ENCODE results near the gene DYNC1I2. TPM values are rescaled to one million over a fixed set of nuclear protein-coding genes. Genes with fewer than 3 reads are reported as not detected.

DYNC1I2 gene
- total RNA-seq (2012; rRNA removed), result 89.7 and 93.5 TPM in 2 replicates

DNA sequence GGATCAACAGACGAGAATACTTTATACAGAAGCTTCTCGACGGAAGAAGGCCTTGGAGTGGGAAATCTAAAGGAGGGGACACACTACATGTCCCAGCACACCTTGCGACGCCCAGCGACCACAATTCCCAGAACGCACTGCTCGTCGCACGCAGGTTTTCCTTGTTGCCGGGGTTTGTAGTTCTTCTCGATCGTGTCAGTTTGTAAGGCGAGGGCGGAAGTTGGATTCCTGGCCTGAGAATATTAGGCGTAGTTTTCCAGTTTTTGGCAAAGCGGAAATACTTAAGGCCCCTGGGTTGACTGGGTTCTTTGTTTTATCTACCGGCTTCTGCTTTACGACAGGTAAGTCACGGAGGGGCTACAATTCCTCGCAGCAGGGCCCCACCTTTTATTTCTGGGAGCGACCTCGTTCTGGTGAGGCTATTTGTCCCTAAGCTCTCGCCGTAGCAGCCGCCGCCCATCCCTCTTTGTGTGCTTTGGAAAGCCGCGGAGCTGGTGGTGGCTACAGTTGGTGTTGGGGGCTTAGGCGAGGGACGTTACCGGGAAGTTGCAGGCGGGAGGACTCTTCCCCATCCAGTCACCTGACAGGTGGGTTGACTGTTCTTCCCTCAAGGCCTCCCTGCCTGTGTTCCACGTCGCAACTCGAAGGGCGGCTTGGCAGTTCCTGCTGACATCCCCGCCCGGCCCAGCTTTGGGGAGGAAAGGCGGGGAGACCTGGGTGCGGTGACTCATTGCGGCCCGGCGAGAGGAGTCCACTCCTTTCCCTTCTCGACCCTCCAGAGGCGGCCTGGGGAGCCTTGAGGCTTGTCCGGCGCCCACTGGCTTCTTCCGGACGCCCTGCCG, at the start of gene DYNC1I2:
DYNC1I2 (plus strand) TSS at position 183 of the 842 bp plus-strand sequence. CDS start 2,687 bp downstream, outside the sequence.
- peak within 1 kb of the TSS; percentile 88 for H3K4me3 ChIP-seq (ENCODE audit: low read length)
- no peaks in the 10 kb centered on the region for H3K27me3 ChIP-seq (ENCODE audit: control insufficient read depth, insufficient read depth, low read length)
- peak within 1 kb of the TSS; percentile 94 for H3K4me2 ChIP-seq (ENCODE audit: low read length)
- H3K9me3 ChIP-seq (replicated peaks; ENCODE audit: low read length), result no peaks in the 10 kb centered on the region
- peaks cover 17% of the 10 kb centered on the region for H3K36me3 ChIP-seq (ENCODE audit: insufficient read depth, low read length)
- H3K4me1 ChIP-seq (ENCODE audit: control insufficient read depth, insufficient read depth, low read length), result peaks cover 6% of the 10 kb centered on the region
- H3K9ac ChIP-seq (ENCODE audit: low read depth, low read length), result peak within 1 kb of the TSS; percentile 98

DNA sequence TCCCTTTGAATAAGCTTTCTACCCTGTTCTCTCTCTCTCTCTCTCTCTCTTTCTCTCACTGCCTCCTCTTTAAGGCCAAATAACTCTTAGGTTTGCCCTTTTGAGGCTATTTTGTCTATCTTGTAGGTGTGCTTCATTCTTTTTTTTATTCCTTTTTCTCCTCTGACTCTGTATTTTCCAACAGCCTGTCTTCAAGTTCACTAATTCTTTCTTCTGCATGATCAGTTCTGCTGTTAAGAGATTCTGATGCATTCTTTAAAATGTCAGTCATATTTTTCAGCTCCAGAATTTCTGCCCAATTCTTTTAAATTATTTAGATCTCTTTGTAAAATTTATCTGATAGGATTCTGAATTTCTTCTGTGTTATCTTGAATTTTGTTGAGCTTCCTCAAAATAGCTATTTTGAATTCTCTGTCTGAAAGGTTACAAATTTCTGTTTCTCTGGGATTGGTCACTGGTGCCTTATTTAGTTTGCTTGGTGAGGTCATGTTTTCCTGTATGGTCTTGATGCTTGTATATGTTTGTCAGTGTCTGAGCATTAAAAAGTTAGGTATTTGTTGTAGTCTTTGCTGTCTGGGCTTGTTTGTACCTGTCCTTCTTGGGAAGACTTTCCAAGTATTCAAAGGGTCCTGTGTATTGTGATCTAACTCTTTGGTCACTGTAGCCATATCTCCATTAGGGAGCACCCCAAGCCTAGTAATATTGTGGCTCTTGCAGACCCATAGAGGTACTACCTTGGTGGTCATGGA, 35.4 kb upstream of the DYNC1I2 start:
- peaks cover 5% of the 10 kb centered on the region for H3K9me3 ChIP-seq (replicated peaks; ENCODE audit: low read length)
- H3K9ac ChIP-seq (ENCODE audit: low read depth, low read length), result no peak overlapping the region
- H3K4me3 ChIP-seq (ENCODE audit: low read length), result no peak overlapping the region
- no peaks in the 10 kb centered on the region for H3K27me3 ChIP-seq (ENCODE audit: control insufficient read depth, insufficient read depth, low read length)
- no peaks in the 10 kb centered on the region for H3K36me3 ChIP-seq (ENCODE audit: insufficient read depth, low read length)
- H3K4me2 ChIP-seq (ENCODE audit: low read length), result no peak overlapping the region
- no peaks in the 10 kb centered on the region for H3K4me1 ChIP-seq (ENCODE audit: control insufficient read depth, insufficient read depth, low read length)

DNA sequence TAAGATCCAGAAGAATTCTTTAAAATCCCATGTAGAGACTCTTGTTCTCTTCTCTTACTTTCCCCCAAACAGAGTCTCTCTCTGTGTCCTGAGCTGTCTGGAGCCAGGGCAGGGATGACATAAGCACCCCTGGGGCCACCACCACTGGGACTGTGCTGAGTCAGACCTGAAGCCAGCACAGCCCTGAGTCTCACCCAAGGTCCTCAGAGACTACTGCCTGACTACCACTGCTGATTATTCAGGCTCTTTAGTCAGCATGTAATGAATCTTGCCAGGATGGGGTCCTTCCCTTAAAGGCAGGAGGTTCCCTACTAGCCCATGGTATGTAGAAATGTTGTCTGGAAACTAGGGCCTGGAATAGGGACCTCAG, 34.9 kb upstream of the DYNC1I2 start:
- Histone ChIP-seq H3K9ac (ENCODE audit: low read depth, low read length) (no peak overlapping the region), H3K4me2 (ENCODE audit: low read length) (no peak overlapping the region), H3K9me3 (replicated peaks; ENCODE audit: low read length) (peaks cover 5% of the 10 kb centered on the region), H3K27me3 (ENCODE audit: control insufficient read depth, insufficient read depth, low read length) (no peaks in the 10 kb centered on the region), H3K4me1 (ENCODE audit: control insufficient read depth, insufficient read depth, low read length) (no peaks in the 10 kb centered on the region), H3K36me3 (ENCODE audit: insufficient read depth, low read length) (no peaks in the 10 kb centered on the region), H3K4me3 (ENCODE audit: low read length) (no peak overlapping the region)

DNA sequence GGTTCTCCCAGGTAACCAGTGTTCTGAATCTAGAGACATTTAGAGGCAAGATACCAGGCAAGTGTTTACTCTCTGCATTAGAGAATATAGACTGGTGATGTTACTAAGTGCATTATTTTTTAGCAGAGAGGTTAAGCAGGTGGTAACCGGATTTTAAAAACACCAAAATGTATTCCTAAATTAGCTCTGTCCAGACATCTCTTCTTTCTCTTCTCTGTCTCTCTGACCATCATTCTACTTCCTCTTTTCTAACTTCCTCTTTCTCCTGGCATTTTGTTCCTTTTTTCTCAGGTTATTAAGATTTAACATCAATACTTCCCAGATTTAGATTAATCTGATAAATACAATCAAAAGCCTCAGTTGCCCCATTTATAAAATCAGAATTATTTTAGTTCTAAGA, 31.7 kb upstream of the DYNC1I2 start:
- Histone ChIP-seq H3K27me3 (ENCODE audit: control insufficient read depth, insufficient read depth, low read length) (peaks cover 8% of the 10 kb centered on the region), H3K9me3 (replicated peaks; ENCODE audit: low read length) (peaks cover 5% of the 10 kb centered on the region), H3K4me3 (ENCODE audit: low read length) (no peak overlapping the region), H3K4me1 (ENCODE audit: control insufficient read depth, insufficient read depth, low read length) (no peaks in the 10 kb centered on the region), H3K9ac (ENCODE audit: low read depth, low read length) (no peak overlapping the region), H3K36me3 (ENCODE audit: insufficient read depth, low read length) (no peaks in the 10 kb centered on the region), H3K4me2 (ENCODE audit: low read length) (no peak overlapping the region)

DNA sequence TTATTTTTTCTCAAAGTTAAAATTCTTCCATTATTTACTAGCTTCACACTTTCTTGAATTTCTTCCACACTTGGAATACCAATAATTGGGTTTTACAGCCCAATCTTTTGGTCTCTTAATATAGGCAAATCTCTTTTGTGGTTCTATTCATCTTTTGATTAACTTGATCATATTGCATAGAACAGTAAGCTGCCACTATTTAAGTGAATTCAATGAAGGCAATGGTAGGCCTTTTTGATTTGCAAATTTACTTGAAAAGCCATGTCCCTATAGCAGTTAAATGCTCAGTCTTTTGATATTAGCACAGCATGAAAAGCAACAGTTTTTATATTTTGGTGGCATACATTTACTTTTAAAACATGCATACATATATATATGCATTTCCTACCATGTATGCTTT, 20.2 kb upstream of the DYNC1I2 start:
- no peaks in the 10 kb centered on the region for H3K4me1 ChIP-seq (ENCODE audit: control insufficient read depth, insufficient read depth, low read length)
- no peak overlapping the region for H3K4me3 ChIP-seq (ENCODE audit: low read length)
- no peaks in the 10 kb centered on the region for H3K36me3 ChIP-seq (ENCODE audit: insufficient read depth, low read length)
- no peak overlapping the region for H3K9ac ChIP-seq (ENCODE audit: low read depth, low read length)
- H3K9me3 ChIP-seq (replicated peaks; ENCODE audit: low read length), result no peaks in the 10 kb centered on the region
- no peak overlapping the region for H3K4me2 ChIP-seq (ENCODE audit: low read length)
- no peaks in the 10 kb centered on the region for H3K27me3 ChIP-seq (ENCODE audit: control insufficient read depth, insufficient read depth, low read length)

DNA sequence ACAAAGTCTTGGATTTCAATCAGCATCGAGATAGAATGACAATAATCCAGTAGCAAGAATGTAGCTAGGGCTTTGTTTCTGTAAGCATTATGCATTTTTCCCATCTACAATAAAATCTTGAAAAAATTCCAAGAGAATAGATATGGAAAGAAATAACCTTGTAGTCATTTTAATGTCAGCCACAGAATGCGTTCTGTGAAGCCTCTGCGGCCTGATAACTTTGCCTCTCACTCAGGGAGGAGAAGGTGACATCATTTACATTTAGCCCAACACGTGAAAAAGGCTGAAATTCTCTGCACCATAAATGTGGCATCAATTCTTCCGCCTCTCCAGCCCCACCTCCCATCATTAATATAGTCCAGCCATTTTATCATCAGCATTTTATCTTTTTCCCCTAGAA, 19.1 kb upstream of the DYNC1I2 start:
- Histone ChIP-seq H3K9ac (ENCODE audit: low read depth, low read length) (no peak overlapping the region), H3K27me3 (ENCODE audit: control insufficient read depth, insufficient read depth, low read length) (no peaks in the 10 kb centered on the region), H3K4me2 (ENCODE audit: low read length) (no peak overlapping the region), H3K36me3 (ENCODE audit: insufficient read depth, low read length) (no peaks in the 10 kb centered on the region), H3K9me3 (replicated peaks; ENCODE audit: low read length) (no peaks in the 10 kb centered on the region), H3K4me1 (ENCODE audit: control insufficient read depth, insufficient read depth, low read length) (no peaks in the 10 kb centered on the region), H3K4me3 (ENCODE audit: low read length) (no peak overlapping the region)

DNA sequence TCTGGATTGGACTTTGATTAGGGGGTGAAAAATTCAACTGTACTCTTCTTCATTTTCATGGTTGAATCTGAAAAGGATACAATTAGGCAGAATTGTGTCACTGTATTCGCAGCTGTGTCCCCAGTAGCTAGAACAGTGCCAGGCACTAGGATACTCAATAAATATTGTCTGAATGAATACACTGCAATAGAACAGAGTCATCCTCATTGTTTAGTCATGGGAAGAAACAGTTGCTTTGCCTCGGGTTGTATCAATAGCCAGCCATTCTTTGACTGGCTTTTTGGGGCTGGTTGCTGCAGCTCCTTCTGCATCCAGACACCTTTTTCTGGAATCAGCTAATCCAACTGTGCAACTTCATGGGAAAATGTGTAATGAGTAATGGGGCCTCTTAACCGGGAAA, 18.1 kb upstream of the DYNC1I2 start:
- Histone ChIP-seq H3K4me2 (ENCODE audit: low read length) (no peak overlapping the region), H3K9me3 (replicated peaks; ENCODE audit: low read length) (no peaks in the 10 kb centered on the region), H3K9ac (ENCODE audit: low read depth, low read length) (no peak overlapping the region), H3K36me3 (ENCODE audit: insufficient read depth, low read length) (no peaks in the 10 kb centered on the region), H3K27me3 (ENCODE audit: control insufficient read depth, insufficient read depth, low read length) (no peaks in the 10 kb centered on the region), H3K4me1 (ENCODE audit: control insufficient read depth, insufficient read depth, low read length) (no peaks in the 10 kb centered on the region), H3K4me3 (ENCODE audit: low read length) (no peak overlapping the region)

DNA sequence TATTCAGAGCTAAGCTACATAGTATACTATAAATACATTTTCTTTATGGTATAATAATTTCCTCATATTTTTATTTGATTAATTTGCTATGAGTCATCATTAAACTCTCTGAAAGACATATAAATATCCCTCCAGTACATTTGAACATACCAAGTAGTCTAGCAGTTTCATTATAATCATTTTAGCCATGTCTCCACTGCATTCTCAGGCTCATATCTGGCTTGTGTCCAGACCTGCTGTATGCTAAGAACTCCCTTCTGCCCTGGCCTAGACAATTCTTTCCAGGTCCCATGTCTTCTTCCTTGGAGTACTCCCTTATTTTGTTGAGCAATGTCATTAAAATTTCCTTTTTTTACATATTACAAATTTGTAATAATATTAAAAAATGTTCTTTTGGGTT, 16.6 kb upstream of the DYNC1I2 start:
- H3K4me3 ChIP-seq (ENCODE audit: low read length), result no peak overlapping the region
- no peak overlapping the region for H3K9ac ChIP-seq (ENCODE audit: low read depth, low read length)
- no peak overlapping the region for H3K4me2 ChIP-seq (ENCODE audit: low read length)
- H3K4me1 ChIP-seq (ENCODE audit: control insufficient read depth, insufficient read depth, low read length), result no peaks in the 10 kb centered on the region
- no peaks in the 10 kb centered on the region for H3K36me3 ChIP-seq (ENCODE audit: insufficient read depth, low read length)
- no peaks in the 10 kb centered on the region for H3K9me3 ChIP-seq (replicated peaks; ENCODE audit: low read length)
- no peaks in the 10 kb centered on the region for H3K27me3 ChIP-seq (ENCODE audit: control insufficient read depth, insufficient read depth, low read length)

DNA sequence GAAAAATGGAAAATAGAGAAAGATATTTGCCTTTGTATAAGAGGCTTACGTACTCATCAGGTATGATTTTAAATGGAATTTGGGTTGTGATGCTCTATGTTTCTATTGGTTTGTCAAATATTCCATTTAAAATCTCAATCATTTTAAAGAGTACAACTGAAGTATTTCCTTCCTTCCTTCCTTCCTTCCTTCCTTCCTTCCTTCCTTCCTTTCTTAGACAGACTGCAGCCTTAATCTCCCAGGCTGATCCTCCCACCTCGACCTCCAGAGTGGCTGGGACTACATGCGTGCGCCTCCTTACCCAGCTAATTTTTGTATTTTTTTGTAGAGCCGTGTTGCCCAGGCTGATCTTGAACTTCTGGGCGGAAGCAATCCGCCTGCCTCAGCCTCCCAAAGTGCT, 15.4 kb upstream of the DYNC1I2 start:
- Histone ChIP-seq H3K4me3 (ENCODE audit: low read length) (no peak overlapping the region), H3K4me2 (ENCODE audit: low read length) (no peak overlapping the region), H3K27me3 (ENCODE audit: control insufficient read depth, insufficient read depth, low read length) (no peaks in the 10 kb centered on the region), H3K4me1 (ENCODE audit: control insufficient read depth, insufficient read depth, low read length) (no peaks in the 10 kb centered on the region), H3K36me3 (ENCODE audit: insufficient read depth, low read length) (no peaks in the 10 kb centered on the region), H3K9ac (ENCODE audit: low read depth, low read length) (no peak overlapping the region), H3K9me3 (replicated peaks; ENCODE audit: low read length) (no peaks in the 10 kb centered on the region)

DNA sequence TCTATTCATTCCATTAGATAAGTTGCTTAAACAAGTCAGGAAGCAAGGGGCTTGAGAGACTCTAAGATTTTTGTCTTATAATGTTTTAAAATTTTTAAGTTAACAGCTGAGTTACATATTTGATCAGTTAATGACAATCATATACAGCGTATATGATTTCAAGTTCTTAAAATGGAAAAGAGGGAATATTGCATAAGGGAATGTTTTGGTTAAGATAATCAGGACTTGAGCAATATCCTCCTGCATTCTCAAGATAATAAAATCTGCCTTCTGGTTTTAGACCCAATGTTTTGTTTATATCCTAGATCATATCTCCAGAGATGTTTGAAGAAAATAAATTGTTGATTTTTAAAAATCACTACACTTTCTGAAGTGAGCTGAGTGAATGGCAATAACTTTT, 13.4 kb upstream of the DYNC1I2 start:
- no peaks in the 10 kb centered on the region for H3K4me1 ChIP-seq (ENCODE audit: control insufficient read depth, insufficient read depth, low read length)
- no peak overlapping the region for H3K4me2 ChIP-seq (ENCODE audit: low read length)
- no peaks in the 10 kb centered on the region for H3K27me3 ChIP-seq (ENCODE audit: control insufficient read depth, insufficient read depth, low read length)
- no peak overlapping the region for H3K9ac ChIP-seq (ENCODE audit: low read depth, low read length)
- no peaks in the 10 kb centered on the region for H3K9me3 ChIP-seq (replicated peaks; ENCODE audit: low read length)
- no peaks in the 10 kb centered on the region for H3K36me3 ChIP-seq (ENCODE audit: insufficient read depth, low read length)
- H3K4me3 ChIP-seq (ENCODE audit: low read length), result no peak overlapping the region

DNA sequence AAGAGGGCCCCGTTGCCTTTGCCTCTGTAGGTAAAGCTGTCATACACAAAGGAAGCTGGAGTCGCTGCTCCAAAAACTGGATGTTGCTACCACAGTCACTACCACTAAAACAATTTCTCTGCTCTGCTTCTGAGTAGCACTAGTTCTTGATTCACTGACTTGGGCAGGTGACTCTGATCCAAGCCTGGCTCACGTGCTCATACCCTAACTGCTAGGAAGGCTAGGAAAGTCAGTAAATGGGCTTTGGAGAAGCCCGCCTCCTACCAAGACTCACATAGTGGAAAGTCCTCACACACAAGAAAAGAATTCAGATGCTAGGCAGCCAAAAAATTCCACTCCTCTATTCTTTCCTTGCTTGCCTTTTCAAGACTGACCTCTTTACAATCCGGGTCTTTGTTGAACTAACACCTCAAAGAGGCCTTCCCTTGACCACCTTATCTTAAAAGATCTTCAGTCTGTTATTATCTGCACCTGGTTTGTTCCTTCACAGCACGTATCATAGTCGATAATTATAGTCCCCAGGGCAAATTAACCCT, 11.4 kb upstream of the DYNC1I2 start:
- no peaks in the 10 kb centered on the region for H3K36me3 ChIP-seq (ENCODE audit: insufficient read depth, low read length)
- no peak overlapping the region for H3K4me3 ChIP-seq (ENCODE audit: low read length)
- H3K9ac ChIP-seq (ENCODE audit: low read depth, low read length), result no peak overlapping the region
- H3K4me1 ChIP-seq (ENCODE audit: control insufficient read depth, insufficient read depth, low read length), result no peaks in the 10 kb centered on the region
- no peaks in the 10 kb centered on the region for H3K9me3 ChIP-seq (replicated peaks; ENCODE audit: low read length)
- no peak overlapping the region for H3K4me2 ChIP-seq (ENCODE audit: low read length)
- no peaks in the 10 kb centered on the region for H3K27me3 ChIP-seq (ENCODE audit: control insufficient read depth, insufficient read depth, low read length)
